ENCODE data around the gene SLC6A3.

Gene SLC6A3

GRCh38 chr5:1367149-1367548 lies 78.1 kb downstream of the SLC6A3 start:
- Histone ChIP-seq H3K9ac (ENCODE audit: low read depth, low read length, poor library complexity, severe bottlenecking) (no peak overlapping the region), H3K27me3 (ENCODE audit: insufficient read depth, low read length, poor library complexity, severe bottlenecking) (no peaks in the 10 kb centered on the region), H3K4me1 (ENCODE audit: insufficient read depth, low read length, poor library complexity, severe bottlenecking) (peaks cover 7% of the 10 kb centered on the region), H3K36me3 (ENCODE audit: insufficient read depth, low read length) (no peaks in the 10 kb centered on the region), H2AFZ (ENCODE audit: low read length) (no peak overlapping the region), H3K79me2 (ENCODE audit: insufficient read depth, low read length) (no peaks in the 10 kb centered on the region), H3F3A (ENCODE audit: low read depth) (no peaks in the 10 kb centered on the region), H3K9me2 (replicated peaks; ENCODE audit: low read depth, low read length) (no peaks in the 10 kb centered on the region), H3K9me3 (ENCODE audit: insufficient read depth, low read depth, low read length) (no peaks in the 10 kb centered on the region), H3K4me3 (ENCODE audit: low read length, poor library complexity, severe bottlenecking) (no peak overlapping the region), H4K20me1 (ENCODE audit: insufficient read depth, low read length, poor library complexity, severe bottlenecking) (no peaks in the 10 kb centered on the region), H3K4me2 (ENCODE audit: low read depth, low read length, poor library complexity, severe bottlenecking) (no peak overlapping the region)
- TF ChIP-seq, protein P1, sequence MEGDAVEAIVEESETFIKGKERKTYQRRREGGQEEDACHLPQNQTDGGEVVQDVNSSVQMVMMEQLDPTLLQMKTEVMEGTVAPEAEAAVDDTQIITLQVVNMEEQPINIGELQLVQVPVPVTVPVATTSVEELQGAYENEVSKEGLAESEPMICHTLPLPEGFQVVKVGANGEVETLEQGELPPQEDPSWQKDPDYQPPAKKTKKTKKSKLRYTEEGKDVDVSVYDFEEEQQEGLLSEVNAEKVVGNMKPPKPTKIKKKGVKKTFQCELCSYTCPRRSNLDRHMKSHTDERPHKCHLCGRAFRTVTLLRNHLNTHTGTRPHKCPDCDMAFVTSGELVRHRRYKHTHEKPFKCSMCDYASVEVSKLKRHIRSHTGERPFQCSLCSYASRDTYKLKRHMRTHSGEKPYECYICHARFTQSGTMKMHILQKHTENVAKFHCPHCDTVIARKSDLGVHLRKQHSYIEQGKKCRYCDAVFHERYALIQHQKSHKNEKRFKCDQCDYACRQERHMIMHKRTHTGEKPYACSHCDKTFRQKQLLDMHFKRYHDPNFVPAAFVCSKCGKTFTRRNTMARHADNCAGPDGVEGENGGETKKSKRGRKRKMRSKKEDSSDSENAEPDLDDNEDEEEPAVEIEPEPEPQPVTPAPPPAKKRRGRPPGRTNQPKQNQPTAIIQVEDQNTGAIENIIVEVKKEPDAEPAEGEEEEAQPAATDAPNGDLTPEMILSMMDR (conservative IDR thresholded peaks at IDR 0.05; ENCODE audit: low read length): no peak
- TF ChIP-seq EZH2phosphoT487 (IDR thresholded peaks at IDR 0.05; ENCODE audit: borderline replicate concordance): no peak

DNA sequence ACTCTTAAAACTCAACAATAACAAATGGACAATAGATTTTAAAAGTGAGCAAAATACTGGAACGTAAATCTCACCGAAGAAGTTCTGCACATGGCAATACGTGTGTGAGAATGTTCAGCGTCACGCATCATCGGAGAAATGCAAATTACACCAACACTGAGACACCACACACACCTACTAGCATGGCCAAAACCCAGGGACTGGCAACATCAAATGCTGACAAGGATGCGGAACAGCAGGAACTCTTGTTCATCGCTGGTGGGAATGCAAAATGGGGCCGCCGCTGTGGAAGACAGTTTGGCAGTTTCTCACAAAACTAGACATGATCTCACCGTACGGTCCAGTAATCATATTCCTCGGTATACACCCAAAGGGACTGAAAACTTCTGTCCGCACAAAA lies 78.7 kb downstream of the SLC6A3 start:
- H3K9me2 ChIP-seq (replicated peaks; ENCODE audit: low read depth, low read length): no peaks in the 10 kb centered on the region
- no peaks in the 10 kb centered on the region for H3K9me3 ChIP-seq (ENCODE audit: insufficient read depth, low read depth, low read length)
- no peaks in the 10 kb centered on the region for H3F3A ChIP-seq (ENCODE audit: low read depth)
- H3K36me3 ChIP-seq (ENCODE audit: insufficient read depth, low read length): no peaks in the 10 kb centered on the region
- H3K27me3 ChIP-seq (ENCODE audit: insufficient read depth, low read length, poor library complexity, severe bottlenecking): no peaks in the 10 kb centered on the region
- no peaks in the 10 kb centered on the region for H4K20me1 ChIP-seq (ENCODE audit: insufficient read depth, low read length, poor library complexity, severe bottlenecking)
- H3K9ac ChIP-seq (ENCODE audit: low read depth, low read length, poor library complexity, severe bottlenecking): no peak overlapping the region
- TF ChIP-seq, protein P1 (conservative IDR thresholded peaks at IDR 0.05; ENCODE audit: low read length): no peak
- TF ChIP-seq EZH2phosphoT487 (IDR thresholded peaks at IDR 0.05; ENCODE audit: borderline replicate concordance): no peak
- H2AFZ ChIP-seq (ENCODE audit: low read length): no peak overlapping the region
- no peak overlapping the region for H3K4me3 ChIP-seq (ENCODE audit: low read length, poor library complexity, severe bottlenecking)
- H3K79me2 ChIP-seq (ENCODE audit: insufficient read depth, low read length): no peaks in the 10 kb centered on the region
- H3K4me1 ChIP-seq (ENCODE audit: insufficient read depth, low read length, poor library complexity, severe bottlenecking): peaks cover 7% of the 10 kb centered on the region
- no peak overlapping the region for H3K4me2 ChIP-seq (ENCODE audit: low read depth, low read length, poor library complexity, severe bottlenecking)

- Histone ChIP-seq H3K4me3 (ENCODE audit: low read length, poor library complexity, severe bottlenecking) (no peak overlapping the region), H3K36me3 (ENCODE audit: insufficient read depth, low read length) (no peaks in the 10 kb centered on the region), H3K79me2 (ENCODE audit: insufficient read depth, low read length) (no peaks in the 10 kb centered on the region), H3K27me3 (ENCODE audit: insufficient read depth, low read length, poor library complexity, severe bottlenecking) (no peaks in the 10 kb centered on the region), H3K4me2 (ENCODE audit: low read depth, low read length, poor library complexity, severe bottlenecking) (no peak overlapping the region), H2AFZ (ENCODE audit: low read length) (no peak overlapping the region), H3K9me3 (ENCODE audit: insufficient read depth, low read depth, low read length) (no peaks in the 10 kb centered on the region), H4K20me1 (ENCODE audit: insufficient read depth, low read length, poor library complexity, severe bottlenecking) (no peaks in the 10 kb centered on the region), H3F3A (ENCODE audit: low read depth) (no peaks in the 10 kb centered on the region), H3K9ac (ENCODE audit: low read depth, low read length, poor library complexity, severe bottlenecking) (no peak overlapping the region), H3K9me2 (replicated peaks; ENCODE audit: low read depth, low read length) (no peaks in the 10 kb centered on the region), H3K4me1 (ENCODE audit: insufficient read depth, low read length, poor library complexity, severe bottlenecking) (peaks cover 7% of the 10 kb centered on the region)
- TF ChIP-seq EZH2phosphoT487 (IDR thresholded peaks at IDR 0.05; ENCODE audit: borderline replicate concordance): no peak
- TF ChIP-seq, protein P1 (conservative IDR thresholded peaks at IDR 0.05; ENCODE audit: low read length): no peak
Observed at GRCh38 chr5:1364211-1364610, 81.0 kb downstream of the SLC6A3 start.
